Adrenal gland (tissue), 5 donors: ENCODE data around the gene KLHL10.

Experiments used
- CTCF ChIP-seq, 6 experiments: fragments of 450-650 bp in 4 of 6; fragments of 200-600 bp in 2 of 6; sonication (generic) in 1 of 6; IDR thresholded peaks; 1 replicate in 5 of 6; 2 replicates in 1 of 6; pipeline versions ENCODE4 v1.5.1 to v1.8.0; 2016 to 2021; ENCODE audit warnings: antibody characterized with exemption in 6 of 6, mild to moderate bottlenecking in 2 of 6, moderate library complexity in 1 of 6
- POLR2A ChIP-seq, 2 donors: fragments of 450-650 bp; IDR thresholded peaks; one replicate each; pipeline ENCODE4 v1.6.1; 2017; ENCODE audit warnings: antibody characterized with exemption in 2 of 2, mild to moderate bottlenecking in 2 of 2, moderate library complexity in 1 of 2
- donor health status: DM: no; HTN: no; CAD: no.

DNA sequence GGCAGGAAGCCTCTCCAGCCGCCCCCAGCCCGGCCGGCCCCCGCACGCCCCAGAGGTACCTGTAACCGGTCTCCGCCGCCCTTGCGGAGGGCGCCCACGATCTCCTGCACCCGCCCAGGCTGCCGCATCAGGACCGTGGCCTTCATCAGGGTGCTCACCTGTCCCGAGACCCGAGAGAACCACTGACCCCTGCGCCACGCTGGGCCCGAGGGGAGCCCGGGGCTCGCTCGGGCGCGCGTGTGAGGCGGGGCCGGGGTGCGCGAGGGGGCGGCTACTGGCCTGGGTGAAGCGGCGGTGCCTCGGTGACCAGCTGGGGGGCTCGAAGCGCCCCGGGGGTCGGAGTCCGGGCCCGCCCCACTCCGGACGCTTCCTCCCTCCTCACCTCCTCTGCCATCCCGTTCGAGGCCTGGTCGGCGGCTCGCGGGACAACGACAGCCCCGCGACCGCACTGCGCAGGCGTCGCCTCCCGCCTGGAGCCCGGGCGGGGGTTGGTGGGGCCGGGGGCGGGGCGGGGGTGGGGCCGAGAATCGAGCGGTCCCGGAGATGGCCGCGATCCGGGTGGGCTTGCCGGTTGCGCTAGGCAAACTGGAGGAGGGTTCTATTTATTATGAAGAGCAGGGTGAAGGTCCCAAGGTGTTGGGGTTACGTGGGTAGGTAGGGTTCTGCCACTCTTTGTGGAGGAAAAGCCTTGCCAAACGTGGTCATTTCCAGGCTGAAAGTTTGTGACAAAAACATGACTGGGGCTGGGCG is 1.6 kb upstream of the KLHL10 start, which contains the start of gene NT5C3B:
- TF ChIP-seq CTCF (IDR thresholded peaks at IDR 0.05) (no peak), POLR2A (IDR thresholded peaks at IDR 0.05) (peak in 1 of 2 donors; percentile 25)
